ENCODE data around the gene ISYNA1.

DNA sequence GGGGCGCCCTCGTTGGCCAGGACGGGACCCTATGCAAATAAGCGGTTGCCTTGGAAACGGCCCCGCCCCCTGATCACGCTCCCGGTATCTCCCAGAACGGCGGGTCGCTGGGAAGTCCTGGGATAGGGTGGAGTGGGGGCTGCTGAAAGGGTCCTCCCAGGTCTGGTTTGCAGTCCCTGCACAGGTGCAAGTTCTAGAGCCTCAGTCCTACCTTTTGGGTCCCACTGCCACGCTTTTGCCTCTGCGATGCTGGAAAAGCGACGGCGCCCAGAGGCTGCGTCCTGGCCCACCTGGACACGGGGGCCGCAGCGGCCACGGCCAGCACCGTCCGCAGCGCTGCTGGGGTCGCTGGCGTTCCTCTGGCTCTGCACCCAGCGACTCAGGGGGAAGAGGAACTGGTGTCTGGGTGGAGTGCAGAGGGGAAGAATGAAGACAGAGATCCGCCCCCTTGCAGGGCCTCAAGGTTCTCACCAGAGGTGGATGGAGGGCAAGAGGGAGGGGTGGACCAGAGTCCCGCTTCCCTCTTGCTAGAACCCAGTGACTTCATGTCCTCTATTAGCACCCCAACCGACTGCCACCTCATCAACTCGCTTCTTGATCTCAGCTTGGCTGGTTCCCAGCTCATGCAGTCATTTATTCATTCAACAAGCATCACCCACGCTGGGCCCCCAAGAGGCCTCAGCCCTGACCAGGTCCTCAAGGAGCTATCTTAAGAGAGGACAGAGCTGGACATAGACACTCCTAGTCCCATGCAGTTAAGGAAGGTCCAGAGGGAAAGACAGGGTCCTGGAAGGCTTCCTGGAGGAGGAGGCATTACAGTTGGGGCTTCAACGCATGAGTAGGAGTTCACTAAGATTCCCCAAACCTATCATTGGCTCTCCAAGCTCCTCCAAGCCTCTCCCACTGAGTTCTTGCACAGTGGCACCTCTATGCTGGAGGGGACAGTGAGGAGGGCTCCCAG lies 40.4 kb downstream of the ISYNA1 start, which contains the start of gene LRRC25:
- no peak for TF ChIP-seq SUZ12 (IDR thresholded peaks at IDR 0.05)
- no peak for TF ChIP-seq ZNF384 (IDR thresholded peaks at IDR 0.05)
- TF ChIP-seq BHLHE40 (IDR thresholded peaks at IDR 0.05; ENCODE audit: borderline replicate concordance), result no peak
- no peak for TF ChIP-seq FOXM1 (IDR thresholded peaks at IDR 0.05; ENCODE audit: borderline replicate concordance)
- TF ChIP-seq, protein P1, sequence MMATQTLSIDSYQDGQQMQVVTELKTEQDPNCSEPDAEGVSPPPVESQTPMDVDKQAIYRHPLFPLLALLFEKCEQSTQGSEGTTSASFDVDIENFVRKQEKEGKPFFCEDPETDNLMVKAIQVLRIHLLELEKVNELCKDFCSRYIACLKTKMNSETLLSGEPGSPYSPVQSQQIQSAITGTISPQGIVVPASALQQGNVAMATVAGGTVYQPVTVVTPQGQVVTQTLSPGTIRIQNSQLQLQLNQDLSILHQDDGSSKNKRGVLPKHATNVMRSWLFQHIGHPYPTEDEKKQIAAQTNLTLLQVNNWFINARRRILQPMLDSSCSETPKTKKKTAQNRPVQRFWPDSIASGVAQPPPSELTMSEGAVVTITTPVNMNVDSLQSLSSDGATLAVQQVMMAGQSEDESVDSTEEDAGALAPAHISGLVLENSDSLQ (IDR thresholded peaks at IDR 0.05), result no peak
- TF ChIP-seq TARDBP (IDR thresholded peaks at IDR 0.05), result no peak
